HCT116 (cell line): Measurements from ENCODE around the gene HPCA. TPM values are rescaled to one million over a fixed set of nuclear protein-coding genes. Genes with fewer than 3 reads are reported as not detected.

Experiments used
- ATAC-seq: fragments of 200-7000 bp; cut with Tn5 transposase; 2 replicates; pipeline ENCODE4 v1.9.1; 2020; ENCODE audit warnings: mild to moderate bottlenecking, moderate library complexity
- BruUV-seq: library from RNA; stranded (reverse); fragments of 400-500 nt; replicated peaks from 2 replicates; lab custom pipeline; 2021; lab: Mats Ljungman, UMichigan
- CTCF ChIA-PET: fragments of 300-600 bp; sonication (Branson Sonifier 250); formaldehyde crosslinking; loops from one replicate; lab custom pipeline; 2021; ENCODE audit warnings: antibody characterized with exemption; lab: Charles Lee
- POLR2A ChIA-PET: fragments of 300-600, 350-600 bp; sonication (Branson Sonifier 250); formaldehyde crosslinking; loops from one replicate; lab custom pipeline; 2021; ENCODE audit warnings: antibody characterized with exemption; lab: Charles Lee
- RAD21 ChIA-PET, 2 experiments: fragments of 300-600 bp; sonication (Branson Sonifier 250); formaldehyde crosslinking; loops; one replicate each; lab custom pipeline; 2023; ENCODE audit warnings: low total read pairs in 2 of 2; ENCODE audit not compliant: uncharacterized antibody in 2 of 2, unreplicated experiment in 2 of 2, low non-redundant PET in 1 of 2; lab: Charles Lee
- DNase-seq: peaks from one replicate; pipeline ENCODE4 v3.0.0-alpha.2; 2010; ENCODE audit warnings: low read depth, low spot score
- H2AFZ ChIP-seq: fragments of 200-600 bp; shearing (Covaris generic), sonication (generic); 2 replicates; pipeline ENCODE4 v1.6.1; 2017; ENCODE audit warnings: low read depth, mixed run types, mixed read lengths, antibody characterized with exemption, low read length; ENCODE audit not compliant: poor library complexity, severe bottlenecking
- H3K27ac ChIP-seq: 2 replicates; pipeline ENCODE4 v1.5.1; 2012; ENCODE audit warnings: low read depth, low read length
- H3K27me3 ChIP-seq: fragments of 200-600 bp; sonication (generic); 2 replicates; pipeline ENCODE4 v1.6.1; 2016; ENCODE audit warnings: mixed run types, low read length, mixed read lengths; ENCODE audit not compliant: insufficient read depth
- H3K36me3 ChIP-seq, 2 experiments: fragments of 200-500 bp in 1 of 2; fragments of 200-600 bp in 1 of 2; sonication (Bioruptor generic) in 1 of 2; sonication (generic) in 1 of 2; 2 replicates each; pipeline versions ENCODE4 v1.5.1 to v1.6.1; 2014 to 2016; ENCODE audit warnings: low read length in 2 of 2, inconsistent platforms in 1 of 2, mixed read lengths in 1 of 2, mixed run types in 1 of 2; ENCODE audit not compliant: insufficient read depth in 2 of 2, control insufficient read depth in 1 of 2
- H3K4me1 ChIP-seq, 2 experiments: fragments of 200-600 bp in 1 of 2; sonication (generic) in 1 of 2; 2 replicates each; pipeline versions ENCODE4 v1.5.1 to v1.6.1; 2012 to 2017; ENCODE audit warnings: low read length in 2 of 2, inconsistent platforms in 1 of 2, mild to moderate bottlenecking in 1 of 2, mixed read lengths in 1 of 2, mixed run types in 1 of 2, moderate library complexity in 1 of 2; ENCODE audit not compliant: insufficient read depth in 2 of 2, control insufficient read depth in 1 of 2
- H3K4me2 ChIP-seq: fragments of 200-600 bp; sonication (generic); 2 replicates; pipeline ENCODE4 v1.6.1; 2017; ENCODE audit warnings: mixed run types, low read length, mixed read lengths
- H3K4me3 ChIP-seq, 2 experiments: fragments of 200-600 bp in 1 of 2; sonication (generic) in 1 of 2; replicated peaks in 1 of 2; 2 replicates each; pipeline ENCODE4 v1.5.1; 2011 to 2016; ENCODE audit warnings: low read length in 2 of 2, control low read depth in 1 of 2, low read depth in 1 of 2, mild to moderate bottlenecking in 1 of 2, mixed read lengths in 1 of 2, mixed run types in 1 of 2
- H3K79me2 ChIP-seq: fragments of 200-600 bp; sonication (generic); 2 replicates; pipeline ENCODE4 v1.6.1; 2017; ENCODE audit warnings: mild to moderate bottlenecking, mixed run types, low read length, moderate library complexity, mixed read lengths; ENCODE audit not compliant: insufficient read depth
- H3K9ac ChIP-seq: fragments of 200-600 bp; sonication (generic); 2 replicates; pipeline ENCODE4 v1.6.1; 2016; ENCODE audit warnings: low read length, mixed read lengths
- H3K9me2 ChIP-seq: fragments of 200-600 bp; sonication (generic), shearing (Covaris generic); 2 replicates; pipeline ENCODE4 v1.6.1; 2017; ENCODE audit warnings: mixed run types, mild to moderate bottlenecking, moderate library complexity; ENCODE audit not compliant: insufficient read depth
- H3K9me3 ChIP-seq, 2 experiments: fragments of 200-500 bp in 1 of 2; fragments of 200-600 bp in 1 of 2; sonication (Bioruptor generic) in 1 of 2; sonication (generic) in 1 of 2; 2 replicates each; pipeline ENCODE4 v1.6.1; 2014 to 2017; ENCODE audit warnings: low read length in 2 of 2, mixed read lengths in 2 of 2, inconsistent platforms in 1 of 2, low read depth in 1 of 2, mild to moderate bottlenecking in 1 of 2, mixed run types in 1 of 2, moderate library complexity in 1 of 2; ENCODE audit not compliant: control insufficient read depth in 1 of 2, insufficient read depth in 1 of 2
- H4K20me1 ChIP-seq: fragments of 200-600 bp; sonication (generic), shearing (Covaris generic); 2 replicates; pipeline ENCODE4 v1.6.1; 2017; ENCODE audit warnings: mixed run types, mild to moderate bottlenecking, moderate library complexity; ENCODE audit not compliant: insufficient read depth
- CBX3 ChIP-seq: IDR thresholded peaks from 2 replicates; pipeline ENCODE4 v1.6.1; 2012; ENCODE audit warnings: low read depth
- CEBPB ChIP-seq: IDR thresholded peaks from 2 replicates; pipeline ENCODE4 v1.6.1; 2012; ENCODE audit warnings: low read depth
- ELF1 ChIP-seq: IDR thresholded peaks from 2 replicates; pipeline ENCODE4 v1.6.1; 2012; ENCODE audit warnings: low read depth, borderline replicate concordance
- EZH2 ChIP-seq: fragments of 200-600 bp; sonication (generic); IDR thresholded peaks from 2 replicates; pipeline ENCODE4 v1.6.1; 2017; ENCODE audit warnings: antibody characterized with exemption, mixed run types
- EZH2phosphoT487 ChIP-seq: fragments of 200-600 bp; IDR thresholded peaks from 2 replicates; pipeline ENCODE4 v1.6.1; 2018; ENCODE audit warnings: antibody characterized with exemption, borderline replicate concordance
- FOSL1 ChIP-seq: IDR thresholded peaks from 2 replicates; pipeline ENCODE4 v1.6.1; 2012; ENCODE audit warnings: low read depth
- JUND ChIP-seq: IDR thresholded peaks from 2 replicates; pipeline ENCODE4 v1.6.1; 2012
- POLR2AphosphoS5 ChIP-seq: IDR thresholded peaks from 2 replicates; pipeline ENCODE4 v1.6.1; 2011; ENCODE audit warnings: mild to moderate bottlenecking, low read depth, low read length, moderate library complexity
- SP1 ChIP-seq: IDR thresholded peaks from 2 replicates; pipeline ENCODE4 v1.6.1; 2012; ENCODE audit warnings: low read depth
- SRF ChIP-seq: IDR thresholded peaks from 2 replicates; pipeline ENCODE4 v1.6.1; 2012; ENCODE audit warnings: low read depth
- ZBTB33 ChIP-seq: IDR thresholded peaks from 2 replicates; pipeline ENCODE4 v1.6.1; 2011; ENCODE audit warnings: mild to moderate bottlenecking, low read length, moderate library complexity; ENCODE audit not compliant: insufficient replicate concordance; ENCODE audit errors: extremely low read depth
- ZFX ChIP-seq: fragments of 450-650 bp; IDR thresholded peaks from 2 replicates; pipeline ENCODE4 v1.6.1; 2017
- ZNF274 ChIP-seq: fragments of 200-500 bp; sonication (Bioruptor generic); IDR thresholded peaks from 2 replicates; pipeline ENCODE4 v1.6.1; 2014; ENCODE audit warnings: mild to moderate bottlenecking, low read depth, low read length, inconsistent platforms
- intact Hi-C: fragments of 100-400 bp; cut with micrococcal nuclease; formaldehyde crosslinking; loops from 2 replicates; pipeline ENCODE4 v1.10.0; 2022
- total RNA-seq: library from RNA; stranded (reverse); gene quantifications from one replicate; pipeline ENCODE4 v1.2.1, GENCODE V29; 2021; ENCODE audit not compliant: unreplicated experiment
- TF ChIP-seq, protein P1 (sequence below): IDR thresholded peaks from 2 replicates; pipeline ENCODE4 v1.6.1; 2012; ENCODE audit warnings: low read depth
- TF ChIP-seq, protein P2 (sequence below): IDR thresholded peaks from 2 replicates; pipeline ENCODE4 v1.6.1; 2012

The HPCA gene
- total RNA-seq, 1 experiment from 2014 or later: 0.15 TPM

DNA sequence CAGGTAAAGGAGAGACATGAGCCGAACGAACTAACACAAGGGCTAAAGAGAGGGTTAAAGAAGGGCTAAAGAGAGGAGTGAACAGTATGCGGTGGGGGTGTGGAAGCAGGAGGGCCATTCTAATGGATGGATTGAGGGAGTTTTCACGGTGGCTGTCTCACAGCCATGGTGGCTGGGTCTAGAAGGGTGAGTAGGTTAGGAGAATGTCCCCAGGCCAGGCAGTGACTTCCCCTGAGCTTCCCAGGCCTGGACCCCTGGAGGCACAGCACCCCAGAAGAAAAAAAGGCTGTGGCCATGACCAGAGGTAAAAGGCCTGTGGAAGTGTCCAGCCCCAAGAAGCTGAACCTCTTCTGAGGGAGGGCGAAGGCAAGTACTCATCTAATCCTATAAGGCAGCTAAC lies 19.1 kb upstream of the HPCA start (continued):
- TF ChIP-seq, protein P1, sequence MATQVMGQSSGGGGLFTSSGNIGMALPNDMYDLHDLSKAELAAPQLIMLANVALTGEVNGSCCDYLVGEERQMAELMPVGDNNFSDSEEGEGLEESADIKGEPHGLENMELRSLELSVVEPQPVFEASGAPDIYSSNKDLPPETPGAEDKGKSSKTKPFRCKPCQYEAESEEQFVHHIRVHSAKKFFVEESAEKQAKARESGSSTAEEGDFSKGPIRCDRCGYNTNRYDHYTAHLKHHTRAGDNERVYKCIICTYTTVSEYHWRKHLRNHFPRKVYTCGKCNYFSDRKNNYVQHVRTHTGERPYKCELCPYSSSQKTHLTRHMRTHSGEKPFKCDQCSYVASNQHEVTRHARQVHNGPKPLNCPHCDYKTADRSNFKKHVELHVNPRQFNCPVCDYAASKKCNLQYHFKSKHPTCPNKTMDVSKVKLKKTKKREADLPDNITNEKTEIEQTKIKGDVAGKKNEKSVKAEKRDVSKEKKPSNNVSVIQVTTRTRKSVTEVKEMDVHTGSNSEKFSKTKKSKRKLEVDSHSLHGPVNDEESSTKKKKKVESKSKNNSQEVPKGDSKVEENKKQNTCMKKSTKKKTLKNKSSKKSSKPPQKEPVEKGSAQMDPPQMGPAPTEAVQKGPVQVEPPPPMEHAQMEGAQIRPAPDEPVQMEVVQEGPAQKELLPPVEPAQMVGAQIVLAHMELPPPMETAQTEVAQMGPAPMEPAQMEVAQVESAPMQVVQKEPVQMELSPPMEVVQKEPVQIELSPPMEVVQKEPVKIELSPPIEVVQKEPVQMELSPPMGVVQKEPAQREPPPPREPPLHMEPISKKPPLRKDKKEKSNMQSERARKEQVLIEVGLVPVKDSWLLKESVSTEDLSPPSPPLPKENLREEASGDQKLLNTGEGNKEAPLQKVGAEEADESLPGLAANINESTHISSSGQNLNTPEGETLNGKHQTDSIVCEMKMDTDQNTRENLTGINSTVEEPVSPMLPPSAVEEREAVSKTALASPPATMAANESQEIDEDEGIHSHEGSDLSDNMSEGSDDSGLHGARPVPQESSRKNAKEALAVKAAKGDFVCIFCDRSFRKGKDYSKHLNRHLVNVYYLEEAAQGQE: no peak
- no peak for TF ChIP-seq SP1
- TF ChIP-seq ZFX: no peak
- no peak for TF ChIP-seq POLR2AphosphoS5
- no peak for TF ChIP-seq CEBPB
- TF ChIP-seq, all 23 proteins: peak for 0

- H3K27ac ChIP-seq: no peak overlapping the region
- no TSS peak for BruUV-seq
- TF ChIP-seq POLR2AphosphoS5 (no peak), CBX3 (no peak), SRF (no peak), ZFX (no peak), FOSL1 (no peak), SP1 (no peak), EZH2 (no peak), ELF1 (no peak), ZBTB33 (no peak), ZNF274 (no peak), JUND (no peak), EZH2phosphoT487 (no peak)
- TF ChIP-seq, protein P2, sequence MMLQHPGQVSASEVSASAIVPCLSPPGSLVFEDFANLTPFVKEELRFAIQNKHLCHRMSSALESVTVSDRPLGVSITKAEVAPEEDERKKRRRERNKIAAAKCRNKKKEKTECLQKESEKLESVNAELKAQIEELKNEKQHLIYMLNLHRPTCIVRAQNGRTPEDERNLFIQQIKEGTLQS: no peak
- TF ChIP-seq, protein P1: no peak
Observed at GRCh38 chr1:32867671-32868070, 18.6 kb upstream of the HPCA start.

More at GRCh38 chr1:32867671-32868070, 18.6 kb upstream of the HPCA start:
- Histone ChIP-seq H3K9me2 (no peaks in the 10 kb centered on the region), H3K4me1 (0 out of 4 replicates have a peak, but pooled peaks cover under 1% of the 10 kb centered on the region in 2 experiments), H3K4me2 (no peak overlapping the region), H3K79me2 (no peaks in the 10 kb centered on the region), H3K36me3 (no peaks in the 10 kb centered on the region), H3K9ac (no peak overlapping the region), H2AFZ (no peak overlapping the region), H3K4me3 (no peak overlapping the region), H4K20me1 (no peaks in the 10 kb centered on the region), H3K27me3 (no peaks in the 10 kb centered on the region), H3K9me3 (no peaks in the 10 kb centered on the region)
- ATAC-seq (no peak), DNase-seq (no peak)
- RAD21 ChIA-PET: no interaction called here
- POLR2A ChIA-PET: no interaction called here
- CTCF ChIA-PET: interaction anchor here (0.7 to 1.3 kb wide), 2 partner anchors 8 to 219 kb away, joined by 3 to 4 read pairs; no protein-coding TSS in a partner anchor
- intact Hi-C loops: no loop called here
